Dermis blood vessel endothelial cell (primary cell): Measurements from ENCODE around the gene COL5A1. TPM values are rescaled to one million over a fixed set of nuclear protein-coding genes. Genes with fewer than 3 reads are reported as not detected.
"Not testable (repeated sequence)": the region's sequence is repeated elsewhere in the genome, so short reads cannot be mapped to it uniquely, and the experiment has no call there.

Source experiments
- DNase-seq: peaks from one replicate; pipeline ENCODE4 v3.0.0; 2010
- total RNA-seq: library from RNA; depleted of rRNA; stranded (reverse); fragments of >200 nt; gene quantifications from 2 replicates; pipeline ENCODE4 v1.2.3, GENCODE V29; 2014

Gene COL5A1
- total RNA-seq, 1 donor from 2014 or later = 9.5 TPM

DNA sequence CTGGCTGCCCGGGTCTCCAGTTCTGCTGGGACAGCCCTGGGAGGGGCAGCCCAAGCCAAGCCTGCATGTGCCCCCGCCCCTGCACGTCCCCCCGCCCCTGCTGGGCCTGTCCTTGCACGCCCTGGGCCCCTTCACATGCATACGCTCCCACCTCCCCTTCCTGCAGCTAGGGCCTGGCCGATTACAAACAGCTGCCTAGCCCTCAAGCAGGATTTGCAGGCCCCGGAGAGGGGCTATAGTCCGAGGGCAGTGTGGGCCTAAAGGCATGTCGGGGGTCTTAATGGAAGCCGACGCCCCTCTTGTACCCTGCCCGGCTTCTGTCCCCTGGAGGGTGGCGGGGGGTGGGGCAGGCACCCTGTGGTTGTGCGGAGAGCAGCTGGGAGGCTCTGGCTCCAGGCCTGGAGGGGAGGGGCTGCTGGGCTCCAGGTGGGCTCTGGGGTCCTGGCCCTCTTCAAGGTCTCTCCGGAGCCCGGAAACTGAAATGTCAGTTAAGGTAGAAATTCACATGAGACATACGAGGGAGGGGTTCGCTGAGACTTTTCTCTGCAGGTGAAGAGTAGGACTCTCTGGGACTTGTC lies 16.9 kb downstream of the COL5A1 start:
- no peak for DNase-seq

- no peak for DNase-seq
Measured at GRCh38 chr9:134659688-134660131, 18.1 kb downstream of the COL5A1 start.

GRCh38 chr9:134660407-134660806 lies 18.8 kb downstream of the COL5A1 start:
- no peak for DNase-seq

- DNase-seq = no peak
Measured at GRCh38 chr9:134661299-134661698, 19.7 kb downstream of the COL5A1 start.

DNA sequence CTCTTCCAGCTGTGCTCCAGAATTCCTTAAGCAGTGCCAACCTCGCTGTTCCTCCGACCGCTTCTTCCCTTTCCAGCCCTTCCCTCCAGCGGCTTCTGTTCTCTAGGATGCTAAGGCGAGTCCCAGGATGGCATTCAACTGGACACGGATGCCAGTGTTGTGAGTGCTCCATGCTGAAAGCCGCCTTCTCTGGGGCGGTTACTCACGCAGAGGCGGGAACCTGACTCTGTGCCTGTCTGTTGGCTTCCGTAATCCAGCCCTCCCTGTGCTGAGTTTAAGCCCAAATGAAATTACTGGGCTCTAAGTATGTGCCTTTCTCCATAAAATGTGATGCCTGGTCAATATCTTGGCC lies 20.2 kb downstream of the COL5A1 start:
- DNase-seq = no peak

DNA sequence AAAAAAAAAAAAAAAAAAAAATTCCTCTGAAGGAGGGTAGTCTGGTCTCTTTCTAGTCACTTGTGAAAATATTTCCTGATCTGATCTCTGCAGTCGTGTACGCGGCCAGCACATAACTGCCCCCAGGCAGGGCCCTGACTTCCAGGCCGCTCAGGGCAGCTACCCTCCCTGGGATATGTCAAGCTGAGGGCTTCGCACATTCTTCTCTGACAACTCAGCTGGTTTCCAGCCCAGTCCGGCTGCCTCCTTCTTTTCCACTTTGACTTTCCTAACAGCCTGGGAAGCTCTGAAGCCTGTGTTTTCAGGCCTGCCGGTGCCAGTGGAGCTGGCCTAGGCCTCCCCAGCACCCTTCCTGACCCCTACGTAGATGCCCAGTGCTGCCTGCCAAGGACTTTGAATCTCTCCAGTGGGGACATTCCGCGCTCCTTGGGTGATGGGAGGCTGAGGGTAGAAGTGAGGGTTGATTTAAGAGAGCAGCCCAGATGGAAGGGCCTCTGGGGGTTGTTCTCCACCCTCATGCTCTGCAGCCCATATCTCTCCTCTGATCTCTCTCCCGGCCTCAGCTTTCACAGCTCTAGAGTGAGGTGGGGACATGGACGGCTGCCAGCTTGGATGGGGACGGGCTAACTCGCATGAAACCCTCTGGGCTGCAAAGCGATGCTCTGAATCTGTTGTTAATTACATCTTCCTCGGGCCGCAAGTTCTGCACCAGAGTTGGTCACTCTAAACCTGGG lies 20.7 kb downstream of the COL5A1 start:
- no peak for DNase-seq

GRCh38 chr9:134663084-134663483 lies 21.5 kb downstream of the COL5A1 start:
- DNase-seq = no peak

DNA sequence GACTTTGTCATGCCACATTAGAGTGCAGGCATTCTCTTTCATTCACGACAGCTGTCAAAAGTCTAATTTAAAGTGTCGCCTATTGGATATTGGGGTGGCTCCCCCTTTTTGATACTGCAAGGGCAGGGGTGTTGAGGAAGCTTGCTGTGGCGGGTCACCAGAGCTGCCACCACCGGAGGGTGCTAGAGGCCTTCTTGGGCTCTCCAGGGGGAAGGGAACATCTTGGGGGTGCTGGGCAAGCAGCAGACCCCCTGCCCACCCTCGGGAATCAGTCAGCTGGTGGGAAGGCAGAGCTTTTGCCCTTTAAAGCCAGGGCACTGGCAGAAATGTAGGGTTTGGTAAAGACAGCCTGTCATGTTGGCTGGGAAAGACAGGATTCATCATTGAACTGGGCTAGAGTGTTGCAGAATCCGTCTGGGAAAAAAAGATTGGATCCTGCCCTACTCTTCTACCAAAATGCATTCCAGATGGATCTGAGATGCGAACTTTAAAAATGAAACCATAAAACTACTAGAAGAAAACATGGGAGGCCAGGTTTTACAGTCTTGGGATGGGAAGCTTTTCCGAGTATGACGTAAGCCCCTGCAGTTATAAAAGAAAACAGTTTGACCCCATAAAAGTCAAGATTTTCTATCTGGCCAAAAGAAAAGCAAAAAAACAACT lies 22.3 kb downstream of the COL5A1 start:
- DNase-seq = no peak

DNA sequence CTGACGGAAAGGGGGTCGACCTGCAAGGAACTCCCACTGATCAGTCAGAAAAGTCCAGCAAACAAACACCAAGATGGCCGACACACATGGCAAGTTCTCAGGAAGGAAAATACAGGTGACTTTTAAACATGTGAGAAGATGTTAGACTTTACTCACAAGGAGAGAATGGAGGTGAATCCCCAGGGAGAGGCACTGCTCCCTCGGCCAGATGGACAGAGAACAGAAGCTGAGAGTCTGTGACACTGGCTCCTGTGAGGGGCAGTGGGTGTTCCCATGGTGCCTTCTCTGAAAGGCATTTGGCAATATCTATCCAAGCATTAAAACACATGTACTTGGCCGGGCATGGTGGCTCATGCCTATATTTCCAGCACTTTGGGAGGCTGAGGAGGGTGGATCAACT lies 22.8 kb downstream of the COL5A1 start:
- no peak for DNase-seq

DNA sequence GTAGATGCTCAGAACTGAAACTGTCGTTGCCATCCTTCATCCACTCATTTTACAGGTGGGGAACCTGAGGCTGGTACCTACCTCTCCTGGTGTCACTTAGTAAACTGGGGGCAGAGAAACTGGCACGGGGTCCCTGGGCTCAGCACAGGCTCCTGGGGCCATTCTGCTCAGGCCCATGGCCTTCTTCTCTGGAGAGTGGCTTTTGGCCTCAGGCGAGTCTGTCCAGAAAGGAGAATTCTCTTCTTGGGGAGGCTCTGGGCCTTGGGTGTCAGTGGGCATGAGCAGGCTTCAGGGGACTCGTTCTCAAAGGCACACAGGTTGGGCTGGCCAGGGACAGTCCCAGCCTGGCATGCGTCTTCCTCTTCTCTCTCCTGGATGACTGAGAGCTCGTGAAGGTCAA lies 24.6 kb downstream of the COL5A1 start:
- no peak for DNase-seq

- no peak for DNase-seq
Measured at GRCh38 chr9:134666831-134667230, 25.2 kb downstream of the COL5A1 start.

- not testable (repeated sequence) for DNase-seq
Measured at GRCh38 chr9:134668977-134669376, 27.4 kb downstream of the COL5A1 start.

DNA sequence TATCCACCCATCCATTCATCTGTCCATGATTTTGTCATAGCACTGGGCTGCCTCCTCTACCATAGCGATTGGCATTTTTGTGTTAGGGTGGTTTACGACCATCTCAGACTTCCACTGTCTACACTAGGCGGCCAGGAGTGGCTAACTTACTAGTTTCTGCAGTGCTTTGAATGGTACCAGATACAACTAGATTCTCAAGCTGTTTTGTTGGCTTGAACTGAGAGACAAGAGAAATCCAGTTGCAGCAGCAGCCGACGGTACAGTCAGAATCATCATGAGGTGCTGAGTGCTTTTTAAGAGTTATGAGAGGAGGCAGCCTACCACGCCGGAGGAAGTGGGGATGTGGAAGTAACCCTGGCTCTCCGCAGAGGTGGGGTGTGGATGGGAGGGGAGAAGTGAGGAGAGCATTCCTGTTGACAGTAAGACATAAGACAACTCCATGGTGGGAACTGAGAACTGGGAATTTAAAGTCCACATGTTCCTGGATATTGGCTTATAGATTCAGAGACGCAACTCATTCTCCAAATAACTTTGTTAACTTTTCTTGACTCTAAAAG lies 27.9 kb downstream of the COL5A1 start:
- DNase-seq = no peak

- no peak for DNase-seq
Measured at GRCh38 chr9:134670042-134670525, 28.5 kb downstream of the COL5A1 start.

DNA sequence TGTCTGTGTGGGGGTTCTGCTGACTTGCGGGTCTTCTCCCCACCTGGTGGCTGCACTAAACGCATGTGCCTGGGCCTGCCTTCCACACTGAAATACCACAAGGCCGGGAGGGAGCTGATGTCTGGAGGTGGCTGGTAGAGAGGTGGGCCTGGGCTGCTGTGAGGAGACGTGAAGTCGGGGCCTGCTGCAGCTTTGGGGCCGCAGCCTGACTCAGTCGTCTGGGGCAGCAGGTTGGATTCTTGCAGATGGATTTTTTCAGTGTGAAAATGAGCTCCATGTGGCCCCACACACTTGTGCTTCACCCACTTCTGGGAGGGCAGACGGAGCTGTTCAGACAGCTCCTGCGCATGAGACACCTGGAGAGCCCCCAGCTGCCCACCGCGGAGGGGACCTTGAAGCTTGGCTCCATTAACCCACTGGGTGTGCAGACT lies 29.3 kb downstream of the COL5A1 start:
- no peak for DNase-seq

- no peak for DNase-seq
Measured at GRCh38 chr9:134671341-134672113, 29.9 kb downstream of the COL5A1 start.

GRCh38 chr9:134676361-134676760 lies 34.8 kb downstream of the COL5A1 start:
- peak; percentile 6 for DNase-seq

DNA sequence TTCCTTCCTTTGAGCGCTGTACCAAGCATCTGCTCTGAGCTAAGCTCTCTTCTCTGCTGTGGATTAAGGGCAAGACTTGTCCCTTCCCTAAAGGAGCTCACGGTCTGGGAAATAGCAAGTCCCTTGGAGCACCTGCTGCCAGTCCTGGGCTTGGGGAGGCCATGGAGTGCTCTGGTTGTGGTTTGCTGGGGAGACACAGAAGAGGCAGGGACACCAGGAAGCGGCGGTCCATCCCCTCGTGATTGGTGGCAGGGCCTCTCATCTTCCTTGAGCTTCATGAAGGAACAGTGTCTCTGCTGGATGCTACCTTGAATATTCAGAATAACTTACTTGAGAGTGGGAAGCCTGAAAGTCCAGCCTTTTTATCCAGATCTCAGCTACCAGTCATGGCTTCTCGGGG lies 35.3 kb downstream of the COL5A1 start:
- no peak for DNase-seq

DNA sequence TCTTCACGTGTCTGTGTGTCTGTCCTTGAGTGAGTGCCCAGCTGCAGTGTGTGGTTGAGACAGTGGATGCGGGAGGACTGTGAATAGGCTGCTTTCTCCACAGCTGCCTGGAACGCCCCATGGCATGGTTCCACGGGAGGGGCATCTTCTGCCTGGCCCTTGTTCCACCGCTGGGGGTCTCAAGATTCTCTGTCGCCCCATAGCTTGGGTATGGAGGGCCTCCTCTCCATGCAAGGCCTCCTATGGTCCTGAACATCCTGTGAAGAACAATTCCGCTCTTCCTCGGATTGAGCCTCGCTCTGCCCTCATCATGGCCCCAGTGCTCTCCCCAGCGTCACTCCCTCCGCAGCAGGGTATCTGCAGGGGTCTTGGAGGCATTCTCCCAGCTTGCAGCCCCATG lies 36.1 kb downstream of the COL5A1 start:
- no peak for DNase-seq

DNA sequence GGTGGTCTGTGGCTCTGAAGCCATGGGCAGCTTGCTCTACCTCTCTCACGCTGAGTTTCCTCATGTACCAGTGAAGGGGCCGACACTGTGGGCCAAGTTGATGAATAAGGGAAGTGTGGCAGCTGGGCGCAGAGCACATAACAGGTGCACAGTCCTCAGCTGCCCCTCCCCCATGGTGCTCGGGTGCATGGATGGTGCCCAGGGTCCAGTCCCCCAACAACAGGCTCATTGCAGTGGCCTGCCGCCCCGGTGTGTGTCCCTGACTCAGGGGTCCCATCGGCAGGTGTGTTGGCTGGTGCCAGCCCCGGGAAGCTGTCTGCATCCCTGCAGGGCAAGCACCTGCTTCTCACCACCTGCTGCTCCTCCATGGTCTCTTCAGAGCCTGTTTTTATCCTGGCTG lies 36.6 kb downstream of the COL5A1 start:
- DNase-seq = no peak

GRCh38 chr9:134678666-134679443 lies 37.3 kb downstream of the COL5A1 start:
- DNase-seq = no peak
